ENCODE measurements around the gene ARAP2. TPM values are rescaled to one million over a fixed set of nuclear protein-coding genes. Genes with fewer than 3 reads are reported as not detected.

Gene ARAP2
- total RNA-seq, 2 experiments from 2014 or later: 52.9 to 76.1 TPM

DNA sequence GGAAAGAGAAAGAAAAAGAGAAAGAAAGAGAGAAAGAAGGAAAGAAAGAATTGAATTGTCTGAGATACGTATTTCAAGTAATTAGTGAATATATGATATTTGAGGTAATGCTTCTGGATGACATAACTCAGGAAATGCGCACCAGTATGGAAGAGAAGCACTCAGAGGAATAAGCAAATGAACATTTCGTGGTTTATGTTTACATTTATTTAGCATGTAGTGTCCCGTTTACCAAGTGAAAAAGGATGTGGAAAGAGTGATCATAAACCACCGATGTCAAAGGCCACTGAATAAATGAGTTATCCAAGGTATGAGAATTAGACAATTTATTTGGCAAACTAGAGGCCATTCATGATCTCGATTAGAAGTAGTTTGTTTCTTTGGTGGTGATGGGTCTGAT is 200.4 kb downstream of the ARAP2 start:
- H3K27me3 Mint-ChIP-seq: no peaks in the 10 kb centered on the region
- no peak overlapping the region for H3K4me3 Mint-ChIP-seq
- H3K36me3 Mint-ChIP-seq: no peaks in the 10 kb centered on the region
- peaks cover 1% of the 10 kb centered on the region for H3K4me1 Mint-ChIP-seq
- H3K27ac Mint-ChIP-seq: no peak overlapping the region
- DNase-seq (no peak), ATAC-seq (no peak)
- CTCF ChIA-PET: no interaction called here
- no peaks in the 10 kb centered on the region for H3K9me3 Mint-ChIP-seq (ENCODE audit: low read depth)

DNA sequence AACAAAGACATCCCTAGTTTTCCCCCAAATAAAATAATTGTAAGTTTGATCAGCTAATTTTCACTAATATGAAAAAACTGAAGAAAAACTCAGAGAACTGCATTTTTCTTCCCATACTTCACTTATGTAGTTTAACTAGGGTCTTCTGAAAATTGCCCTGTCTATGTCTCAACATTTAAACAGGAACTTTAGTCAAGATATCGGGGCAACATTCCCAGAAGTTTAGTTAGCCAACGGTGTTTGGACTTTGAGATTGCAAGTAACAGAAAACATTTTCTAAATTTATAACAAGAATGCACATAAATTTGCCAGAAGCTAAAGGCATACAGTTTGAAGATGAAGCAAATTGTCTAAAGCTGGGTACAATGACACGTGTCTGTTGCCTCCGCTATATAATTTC is 201.1 kb downstream of the ARAP2 start:
- CTCF ChIA-PET: no interaction called here
- ATAC-seq (no peak), DNase-seq (no peak)
- Mint-ChIP-seq H3K4me1 (peaks cover 1% of the 10 kb centered on the region), H3K36me3 (no peaks in the 10 kb centered on the region), H3K27ac (no peak overlapping the region), H3K9me3 (ENCODE audit: low read depth) (no peaks in the 10 kb centered on the region), H3K4me3 (no peak overlapping the region), H3K27me3 (no peaks in the 10 kb centered on the region)

DNA sequence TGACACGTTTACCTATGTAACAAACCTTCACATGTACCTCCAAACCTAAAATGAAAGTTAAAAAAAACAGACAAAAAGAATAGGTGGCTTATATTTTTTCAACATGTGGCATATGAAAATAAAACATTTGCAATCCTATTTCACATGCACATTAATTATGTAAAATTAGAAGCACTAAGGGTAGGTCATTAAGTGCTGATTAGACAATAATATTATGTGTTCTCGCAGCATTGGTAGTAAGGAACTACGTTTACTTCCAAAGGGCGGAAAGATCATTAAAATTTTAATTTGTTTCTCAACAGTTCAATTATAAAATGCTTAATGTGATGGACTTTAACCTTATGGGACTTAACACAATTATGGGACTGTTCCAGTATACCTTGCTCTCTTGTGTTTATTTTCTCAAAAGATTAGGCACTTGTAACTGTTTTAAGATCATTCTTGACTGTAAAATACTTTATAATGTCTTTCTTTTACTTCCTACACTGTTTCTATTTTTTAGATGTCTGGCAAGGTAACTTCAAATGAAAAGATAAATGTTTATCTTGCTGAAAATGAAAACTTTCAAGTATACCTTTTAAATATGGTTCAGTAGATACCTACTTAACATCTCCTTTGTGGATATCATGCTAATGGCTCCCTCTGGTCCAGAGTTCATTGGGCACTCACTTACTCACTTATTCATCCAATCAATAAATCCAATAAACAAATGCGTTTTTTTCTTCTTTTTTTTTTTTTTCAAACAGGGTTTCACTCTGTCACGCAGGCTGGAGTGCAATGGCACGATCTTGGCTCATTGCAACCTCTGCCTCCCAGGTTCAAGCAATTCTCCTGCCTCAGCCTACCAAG is 202.0 kb downstream of the ARAP2 start:
- ATAC-seq (no peak), DNase-seq (no peak)
- H3K27me3 Mint-ChIP-seq: no peaks in the 10 kb centered on the region
- H3K9me3 Mint-ChIP-seq (ENCODE audit: low read depth): no peaks in the 10 kb centered on the region
- no peak overlapping the region for H3K27ac Mint-ChIP-seq
- H3K36me3 Mint-ChIP-seq: no peaks in the 10 kb centered on the region
- H3K4me1 Mint-ChIP-seq: peaks cover 1% of the 10 kb centered on the region
- no peak overlapping the region for H3K4me3 Mint-ChIP-seq
- CTCF ChIA-PET: no interaction called here

DNA sequence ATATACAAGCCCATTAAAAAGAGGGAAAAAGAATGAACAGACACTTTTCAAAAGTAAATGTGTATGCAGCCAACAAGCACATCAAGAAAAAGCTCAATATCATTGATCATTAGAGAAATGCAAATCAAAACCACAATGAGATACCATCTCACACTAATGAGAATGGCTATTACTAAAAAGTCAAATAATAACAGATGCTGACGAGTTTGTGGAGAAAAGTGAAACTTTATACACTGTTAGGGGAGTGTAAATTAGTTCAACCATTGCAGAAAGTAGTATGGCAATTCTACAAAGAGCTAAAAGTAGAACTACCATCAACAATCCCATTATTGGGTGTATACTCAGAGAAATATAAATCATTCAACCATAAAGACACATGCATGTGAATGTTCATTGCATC is 203.0 kb downstream of the ARAP2 start:
- Mint-ChIP-seq H3K27me3 (no peaks in the 10 kb centered on the region), H3K9me3 (ENCODE audit: low read depth) (no peaks in the 10 kb centered on the region), H3K4me1 (peaks cover 1% of the 10 kb centered on the region), H3K27ac (no peak overlapping the region), H3K4me3 (no peak overlapping the region), H3K36me3 (no peaks in the 10 kb centered on the region)
- CTCF ChIA-PET: no interaction called here
- DNase-seq: no peak
- no peak for ATAC-seq

DNA sequence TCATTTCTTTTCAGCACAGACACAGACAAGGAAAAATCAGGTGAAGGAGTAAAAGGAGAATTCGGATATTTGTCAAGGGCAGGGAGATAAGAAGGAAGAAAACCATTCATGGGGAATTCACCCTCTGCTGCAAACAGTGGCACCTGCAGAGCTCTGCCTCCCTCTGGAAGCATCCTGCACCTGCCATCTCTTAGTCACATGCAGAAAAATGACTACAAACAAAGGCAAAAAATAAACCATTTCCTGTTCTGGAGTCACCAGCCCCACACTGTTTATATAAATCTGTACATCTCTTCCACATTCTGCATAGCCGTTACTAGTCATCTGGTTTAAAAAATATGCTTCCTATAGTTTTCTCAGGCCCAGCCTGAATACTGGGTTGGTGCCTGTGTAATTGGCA is 205.3 kb downstream of the ARAP2 start:
- no peak overlapping the region for H3K27ac Mint-ChIP-seq
- peaks cover 1% of the 10 kb centered on the region for H3K4me1 Mint-ChIP-seq
- H3K36me3 Mint-ChIP-seq: no peaks in the 10 kb centered on the region
- CTCF ChIA-PET: no interaction called here
- ATAC-seq: no peak
- H3K9me3 Mint-ChIP-seq (ENCODE audit: low read depth): peaks cover 4% of the 10 kb centered on the region
- no peak for DNase-seq
- H3K27me3 Mint-ChIP-seq: no peaks in the 10 kb centered on the region
- H3K4me3 Mint-ChIP-seq: no peak overlapping the region

DNA sequence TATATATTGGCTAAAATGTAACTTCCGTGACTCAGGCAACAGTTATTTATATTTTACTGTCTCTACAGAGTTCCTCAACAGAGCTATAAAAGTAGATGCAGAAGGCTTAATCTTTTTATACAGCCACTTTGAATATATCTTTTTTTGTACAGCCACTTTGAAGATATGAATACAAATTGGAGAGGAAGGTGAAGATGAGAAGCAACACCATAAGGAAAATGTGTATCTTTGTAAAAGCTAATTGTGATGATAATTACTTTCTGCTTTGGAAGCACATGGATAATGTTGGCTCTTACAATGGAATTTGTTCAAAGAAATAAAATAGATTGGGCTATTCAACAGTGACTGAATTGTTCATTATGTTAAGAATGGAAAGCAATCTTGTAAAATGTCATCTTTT is 205.8 kb downstream of the ARAP2 start:
- no peak for ATAC-seq
- no peaks in the 10 kb centered on the region for H3K36me3 Mint-ChIP-seq
- CTCF ChIA-PET: no interaction called here
- H3K27ac Mint-ChIP-seq: no peak overlapping the region
- DNase-seq: no peak
- H3K4me3 Mint-ChIP-seq: no peak overlapping the region
- H3K27me3 Mint-ChIP-seq: no peaks in the 10 kb centered on the region
- peaks cover 4% of the 10 kb centered on the region for H3K9me3 Mint-ChIP-seq (ENCODE audit: low read depth)
- H3K4me1 Mint-ChIP-seq: peaks cover 1% of the 10 kb centered on the region

DNA sequence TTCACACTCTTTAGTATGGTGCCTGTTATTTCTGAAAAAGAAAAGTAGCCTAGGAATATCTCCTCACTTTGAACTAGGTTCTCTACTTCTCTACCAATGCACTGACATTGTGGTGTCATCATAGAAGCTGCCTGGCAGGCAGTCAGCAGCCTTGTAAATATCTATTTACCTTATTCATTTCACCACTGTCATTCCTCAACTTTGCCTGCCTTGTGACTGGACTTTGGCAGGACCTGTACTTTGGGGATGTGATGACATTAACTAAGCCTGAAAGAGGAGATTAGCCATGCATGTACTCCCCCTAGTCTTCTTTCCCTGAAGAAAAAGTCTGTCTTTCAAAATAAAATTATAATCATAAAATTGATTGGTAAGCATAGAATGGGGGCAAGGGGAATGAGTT is 207.2 kb downstream of the ARAP2 start:
- H3K27me3 Mint-ChIP-seq: no peaks in the 10 kb centered on the region
- peaks cover 9% of the 10 kb centered on the region for H3K9me3 Mint-ChIP-seq (ENCODE audit: low read depth)
- CTCF ChIA-PET: no interaction called here
- H3K36me3 Mint-ChIP-seq: no peaks in the 10 kb centered on the region
- H3K4me1 Mint-ChIP-seq: peaks cover 1% of the 10 kb centered on the region
- DNase-seq: no peak
- no peak overlapping the region for H3K4me3 Mint-ChIP-seq
- no peak for ATAC-seq
- H3K27ac Mint-ChIP-seq: no peak overlapping the region

DNA sequence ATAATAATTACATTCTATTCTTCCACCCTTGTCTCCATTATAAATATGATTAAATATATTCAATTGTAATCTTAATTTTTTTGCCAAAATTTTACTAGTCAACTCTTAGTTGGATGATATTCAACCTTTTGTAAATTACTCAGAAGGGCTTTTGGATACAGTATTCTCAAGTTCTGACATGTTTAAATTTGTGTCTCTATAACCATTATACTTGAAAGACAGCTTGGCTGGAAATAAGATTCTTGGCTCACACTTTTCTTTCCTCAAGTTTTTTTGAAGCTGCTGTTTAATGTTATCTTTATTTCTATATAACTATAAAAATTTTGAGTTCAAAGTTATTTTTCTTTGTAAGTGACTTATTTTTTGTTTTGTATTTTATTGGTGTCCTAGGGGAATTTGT is 214.4 kb downstream of the ARAP2 start:
- DNase-seq (no peak), ATAC-seq (no peak)
- Mint-ChIP-seq H3K36me3 (no peaks in the 10 kb centered on the region), H3K27me3 (no peaks in the 10 kb centered on the region), H3K9me3 (ENCODE audit: low read depth) (peaks cover 8% of the 10 kb centered on the region), H3K4me3 (no peak overlapping the region), H3K27ac (no peak overlapping the region), H3K4me1 (no peaks in the 10 kb centered on the region)
- CTCF ChIA-PET: no interaction called here

DNA sequence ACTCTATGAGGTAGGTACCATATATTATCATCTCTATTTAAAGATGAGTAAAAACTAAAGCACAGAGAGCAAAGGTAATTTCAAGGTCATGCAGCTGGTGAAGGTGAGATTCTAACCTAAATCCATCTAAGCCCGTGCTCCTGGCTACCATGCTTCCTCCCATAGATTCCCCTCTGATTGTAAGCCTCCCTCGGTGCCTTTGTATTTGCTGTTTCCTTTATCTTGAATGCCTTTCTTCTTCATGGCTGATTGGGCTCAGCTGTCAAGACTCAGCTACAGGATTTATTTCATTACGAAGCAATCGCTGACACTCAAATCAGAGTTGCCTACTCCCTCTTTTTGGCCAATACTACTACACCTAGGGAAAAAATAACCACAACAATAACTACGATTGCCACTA is 217.1 kb downstream of the ARAP2 start:
- H3K27ac Mint-ChIP-seq: no peak overlapping the region
- no peak overlapping the region for H3K4me3 Mint-ChIP-seq
- H3K27me3 Mint-ChIP-seq: no peaks in the 10 kb centered on the region
- CTCF ChIA-PET: no interaction called here
- ATAC-seq (no peak), DNase-seq (no peak)
- no peaks in the 10 kb centered on the region for H3K9me3 Mint-ChIP-seq (ENCODE audit: low read depth)
- H3K4me1 Mint-ChIP-seq: no peaks in the 10 kb centered on the region
- no peaks in the 10 kb centered on the region for H3K36me3 Mint-ChIP-seq

DNA sequence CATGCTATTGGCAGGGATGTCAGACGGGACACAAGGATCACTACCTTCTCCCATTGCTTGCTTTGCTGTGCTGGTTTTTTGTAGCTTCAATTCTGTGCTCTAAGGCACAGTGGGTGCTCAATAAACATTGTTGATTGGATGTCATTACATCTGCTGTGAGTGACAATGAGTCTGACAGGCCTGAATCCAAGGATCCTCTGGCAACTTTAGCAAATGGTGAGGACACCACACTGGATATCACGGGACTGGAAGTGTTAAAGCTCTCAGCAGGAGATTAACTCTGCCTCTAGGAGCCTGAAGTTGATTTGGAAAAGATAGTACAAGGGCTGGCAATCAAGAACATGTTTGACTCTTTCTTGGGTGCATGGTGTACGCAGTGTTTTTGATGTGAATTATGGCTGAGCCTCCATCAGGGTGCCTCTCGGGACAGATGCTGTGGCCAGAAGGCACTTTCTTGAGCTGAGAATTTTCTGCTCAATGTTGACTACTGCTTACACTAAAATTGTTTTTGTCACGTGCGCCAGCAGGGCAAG is 217.9 kb downstream of the ARAP2 start:
- H3K27ac Mint-ChIP-seq: no peak overlapping the region
- DNase-seq (no peak), ATAC-seq (no peak)
- no peaks in the 10 kb centered on the region for H3K36me3 Mint-ChIP-seq
- H3K4me3 Mint-ChIP-seq: no peak overlapping the region
- no peaks in the 10 kb centered on the region for H3K9me3 Mint-ChIP-seq (ENCODE audit: low read depth)
- CTCF ChIA-PET: no interaction called here
- no peaks in the 10 kb centered on the region for H3K27me3 Mint-ChIP-seq
- H3K4me1 Mint-ChIP-seq: no peaks in the 10 kb centered on the region

DNA sequence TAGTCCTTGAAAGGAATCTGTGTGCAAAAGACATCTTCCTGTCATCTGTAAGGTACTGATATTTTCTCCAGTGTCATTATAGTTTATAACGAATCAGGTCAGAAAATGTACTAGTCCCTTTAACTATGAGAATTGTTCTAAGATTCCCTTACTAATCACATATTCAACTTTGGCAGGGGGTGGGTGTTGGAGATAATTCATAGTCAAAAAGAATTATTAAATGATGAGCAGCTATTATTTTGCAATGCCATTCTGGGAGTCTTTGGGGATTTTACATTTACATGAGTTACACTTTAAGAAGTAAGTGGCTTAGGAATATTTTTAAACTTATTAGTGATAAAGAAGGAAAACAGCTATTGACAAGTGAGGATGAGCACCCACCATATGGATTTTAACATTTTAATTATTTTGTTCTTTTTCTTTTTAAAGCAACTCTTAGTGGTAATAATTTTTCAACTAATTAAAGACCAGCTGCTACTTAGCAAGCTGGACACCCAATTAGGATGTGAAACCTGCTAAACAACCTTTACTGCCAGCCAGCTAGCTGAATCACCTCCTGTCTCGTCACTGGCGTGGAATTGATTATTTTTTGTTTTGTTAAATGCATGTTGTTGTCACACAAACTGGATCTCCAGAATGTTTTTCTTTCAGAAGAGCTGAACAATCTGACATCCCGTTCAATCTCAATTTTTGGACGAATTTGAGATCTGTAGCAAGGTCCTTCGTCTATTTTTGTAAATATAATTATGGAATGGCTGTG is 219.2 kb downstream of the ARAP2 start:
- no peaks in the 10 kb centered on the region for H3K9me3 Mint-ChIP-seq (ENCODE audit: low read depth)
- DNase-seq (no peak), ATAC-seq (no peak)
- no peaks in the 10 kb centered on the region for H3K27me3 Mint-ChIP-seq
- CTCF ChIA-PET: no interaction called here
- no peaks in the 10 kb centered on the region for H3K36me3 Mint-ChIP-seq
- no peak overlapping the region for H3K27ac Mint-ChIP-seq
- no peak overlapping the region for H3K4me3 Mint-ChIP-seq
- no peaks in the 10 kb centered on the region for H3K4me1 Mint-ChIP-seq

DNA sequence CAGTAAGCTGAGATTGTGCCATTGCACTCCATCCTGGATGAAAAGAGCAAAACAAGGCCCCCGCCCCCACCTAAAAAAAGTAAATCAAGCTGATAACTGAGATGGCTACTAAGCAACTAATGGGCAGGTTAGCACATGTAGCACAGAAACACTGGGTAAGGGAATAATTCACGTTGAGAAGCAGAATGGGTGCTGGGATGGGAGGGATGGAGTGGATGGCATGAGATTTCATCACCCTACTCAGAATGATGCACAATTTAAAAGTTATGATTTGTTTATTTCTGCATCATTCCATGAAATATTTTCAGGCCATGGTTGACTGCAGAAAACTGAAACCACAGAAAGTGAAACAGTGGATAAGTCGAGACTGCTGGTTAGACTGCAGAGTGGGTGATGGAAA is 224.0 kb downstream of the ARAP2 start:
- CTCF ChIA-PET: no interaction called here
- H3K9me3 Mint-ChIP-seq (ENCODE audit: low read depth): peaks cover 2% of the 10 kb centered on the region
- DNase-seq: no peak
- H3K27ac Mint-ChIP-seq: no peak overlapping the region
- no peaks in the 10 kb centered on the region for H3K27me3 Mint-ChIP-seq
- ATAC-seq: no peak
- H3K36me3 Mint-ChIP-seq: no peaks in the 10 kb centered on the region
- no peaks in the 10 kb centered on the region for H3K4me1 Mint-ChIP-seq
- no peak overlapping the region for H3K4me3 Mint-ChIP-seq

All from activated CD8-positive, alpha-beta memory T cell treated with anti-CD3 and anti-CD28 coated beads, Interleukin-2, amount 10 ng/mL, durations not matched to agents 7 days and 5 days (primary cell).